GM18951 (cell line): ENCODE results near the gene SUPT6H.
A peak's percentile ranks its signal among the peaks of the same experiment; 100 is the strongest.
"Not testable (repeated sequence)": the region's sequence is repeated elsewhere in the genome, so short reads cannot be mapped to it uniquely, and the experiment has no call there.

Experiments used
- POLR2A ChIP-seq: IDR thresholded peaks from 4 replicates; pipeline ENCODE4 v1.6.1; 2011; ENCODE audit warnings: mild to moderate bottlenecking; ENCODE audit not compliant: insufficient read length, insufficient read depth; ENCODE audit errors: extremely low read depth
- in situ Hi-C: fragments of 300-500 bp; cut with MboI; formaldehyde crosslinking; loops from one replicate; pipeline ENCODE4 v1.12.0; 2022; ENCODE audit warnings: low sequenced_read_pairs, mixed read lengths, inconsistent platforms; ENCODE audit not compliant: unreplicated experiment

SUPT6H gene

GRCh38 chr17:28634206-28634865 is 27.7 kb upstream of the SUPT6H start:
- in situ Hi-C loops: no loop called here
- no peak for TF ChIP-seq POLR2A

DNA sequence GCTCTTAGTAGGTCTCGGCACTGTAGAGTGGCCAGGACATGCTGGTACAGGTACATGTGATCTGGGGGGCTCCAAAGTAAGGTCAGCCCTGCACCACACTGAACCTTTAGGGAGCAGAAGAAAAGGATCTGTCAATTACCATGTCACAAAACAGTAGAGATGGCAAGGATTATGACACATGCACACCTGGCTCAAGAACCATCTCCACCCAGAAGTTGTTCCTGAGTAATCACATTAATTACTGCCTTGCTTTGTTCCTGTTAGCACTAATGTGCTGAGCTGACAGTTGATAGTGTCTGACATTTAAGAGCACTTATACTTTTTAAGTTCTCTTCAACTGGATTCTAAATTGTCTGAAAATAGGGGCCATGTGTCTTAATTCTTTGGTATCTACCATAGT is 26.5 kb upstream of the SUPT6H start:
- in situ Hi-C loops: no loop called here

GRCh38 chr17:28641579-28641978 is 20.4 kb upstream of the SUPT6H start:
- no peak for TF ChIP-seq POLR2A
- in situ Hi-C loops: no loop called here

More for the DNA sequence above, 26.5 kb upstream of the SUPT6H start:
- TF ChIP-seq POLR2A: no peak

- TF ChIP-seq POLR2A: peak; percentile 29
- in situ Hi-C loops: no loop called here
Observed at GRCh38 chr17:28643983-28644786, 17.8 kb upstream of the SUPT6H start.

GRCh38 chr17:28644787-28645575 is 17.0 kb upstream of the SUPT6H start, which contains the start of gene BLTP2:
TSS of gene BLTP2 (minus strand) at chr17:28645158. CDS start at chr17:28645056, 102 bp downstream.
- in situ Hi-C loops: no loop called here

GRCh38 chr17:28645576-28645939 is 16.4 kb upstream of the SUPT6H start:
- no peak for TF ChIP-seq POLR2A

More at GRCh38 chr17:28644787-28645575, 17.0 kb upstream of the SUPT6H start, which contains the start of gene BLTP2:
- peak; percentile 95 for TF ChIP-seq POLR2A

DNA sequence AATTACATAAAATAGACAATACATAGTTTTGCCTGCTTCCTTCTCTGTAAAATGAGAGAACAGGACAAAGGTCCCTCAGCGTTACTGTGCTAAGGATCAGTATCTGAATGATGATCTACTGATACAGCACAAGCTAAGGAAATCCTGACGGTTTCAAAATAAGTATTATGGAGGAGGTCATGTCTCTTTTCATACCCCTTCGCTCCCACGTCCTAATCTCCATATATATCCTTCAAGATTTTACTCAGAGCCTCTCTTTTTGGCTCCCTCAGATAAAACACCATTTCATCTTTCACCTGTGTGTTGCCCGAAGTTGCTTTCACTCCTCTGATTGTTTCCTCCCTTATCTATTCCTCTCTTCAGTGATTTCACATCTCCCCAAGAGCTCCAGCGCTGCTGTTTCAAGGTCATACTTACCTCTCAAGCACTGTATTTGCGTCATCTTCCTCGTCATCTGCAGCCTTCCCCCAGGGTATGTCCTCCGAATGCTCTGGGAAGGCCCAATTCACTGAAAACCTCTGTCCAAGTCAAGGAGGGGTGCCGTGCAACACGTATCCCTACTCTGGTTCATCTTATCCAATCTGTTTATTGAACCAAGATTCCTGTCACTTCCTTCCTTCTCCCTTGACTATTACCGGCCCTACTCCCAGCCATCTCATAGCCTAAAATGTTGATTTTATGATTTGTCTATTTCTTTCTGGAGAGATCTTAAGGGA is 15.8 kb upstream of the SUPT6H start:
- no peak for TF ChIP-seq POLR2A
- in situ Hi-C loops: no loop called here

More at GRCh38 chr17:28645576-28645939, 16.4 kb upstream of the SUPT6H start:
- in situ Hi-C loops: no loop called here

- in situ Hi-C loops: no loop called here
- TF ChIP-seq POLR2A: no peak
Observed at GRCh38 chr17:28648698-28649097, 13.3 kb upstream of the SUPT6H start.

DNA sequence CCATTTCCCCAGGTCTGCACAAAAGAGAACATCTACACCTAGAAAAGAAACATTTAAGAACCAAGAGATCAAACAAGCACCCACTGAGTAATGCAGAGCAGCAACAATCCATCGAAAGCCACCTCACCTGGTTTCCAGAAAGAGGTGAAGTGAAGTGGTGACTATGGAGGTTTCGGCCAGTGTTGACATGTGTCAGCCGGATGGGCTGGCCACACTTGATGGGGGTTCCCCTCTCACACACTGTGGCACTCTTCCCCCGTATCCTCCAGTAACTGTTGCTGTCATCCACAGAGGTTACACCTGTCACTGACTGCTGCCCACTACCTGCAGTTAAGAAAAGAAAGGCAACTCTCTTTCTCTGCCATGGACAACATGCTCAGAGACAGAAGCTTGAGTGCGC is 6.8 kb upstream of the SUPT6H start:
- in situ Hi-C loops: no loop called here
- no peak for TF ChIP-seq POLR2A

GRCh38 chr17:28657756-28658155 is 4.2 kb upstream of the SUPT6H start:
- no peak for TF ChIP-seq POLR2A
- in situ Hi-C loops: no loop called here

GRCh38 chr17:28658342-28658741 is 3.7 kb upstream of the SUPT6H start:
- in situ Hi-C loops: not testable (repeated sequence)

DNA sequence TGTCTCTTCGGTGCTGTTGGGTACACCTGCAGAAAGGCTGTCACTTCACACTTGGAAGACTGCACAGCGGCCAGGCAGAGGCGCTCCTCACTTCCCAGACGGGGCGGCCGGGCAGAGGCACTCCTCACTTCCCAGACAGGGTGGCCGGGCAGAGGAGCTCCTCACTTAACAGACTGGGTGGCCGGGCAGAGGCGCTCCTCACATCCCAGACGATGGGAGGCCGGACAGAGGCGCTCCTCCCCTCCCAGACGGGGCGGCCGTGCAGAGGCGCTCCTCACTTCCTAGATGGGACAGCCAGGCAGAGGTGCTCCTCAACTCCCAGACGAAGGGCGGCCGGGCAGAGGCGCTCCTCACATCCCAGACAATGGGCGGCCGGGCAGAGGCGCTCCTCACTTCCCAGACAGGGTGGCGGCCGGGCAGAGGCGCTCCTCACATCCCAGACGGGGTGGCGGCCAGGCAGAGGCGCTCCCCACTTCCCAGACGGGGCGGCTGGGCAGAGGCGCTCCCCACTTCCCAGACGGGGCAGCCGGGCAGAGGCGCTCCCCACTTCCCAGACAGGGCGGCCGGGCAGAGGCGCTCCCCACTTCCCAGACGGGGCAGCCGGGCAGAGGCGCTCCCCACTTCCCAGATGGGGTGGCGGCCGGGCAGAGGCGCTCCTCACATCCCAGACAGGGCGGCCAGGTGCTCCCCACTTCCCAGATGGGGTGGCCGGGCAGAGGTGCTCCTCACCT is 3.1 kb upstream of the SUPT6H start:
- in situ Hi-C loops: not testable (repeated sequence)

- in situ Hi-C loops: not testable (repeated sequence)
Observed at GRCh38 chr17:28659497-28659881, 2.5 kb upstream of the SUPT6H start.
